Gastrocnemius medialis (tissue), 4 donors: ENCODE data around the gene AGR2. TPM values are rescaled to one million over a fixed set of nuclear protein-coding genes. Genes with fewer than 3 reads are reported as not detected.
"Not testable (repeated sequence)": the region's sequence is repeated elsewhere in the genome, so short reads cannot be mapped to it uniquely, and the experiment has no call there.

ENCODE experiments used
- ATAC-seq, 2 donors: fragments of 150-250 bp; one replicate each; pipeline ENCODE4 v1.9.1; 2016
- DNase-seq, 2 donors: peaks; one replicate each; pipeline ENCODE4 v3.0.0-alpha.2; 2019
- H3K27ac ChIP-seq, 4 donors: fragments of 200-600 bp; sonication (generic); 1 replicate in 1 of 4; 2 replicates in 3 of 4; pipeline ENCODE4 v1.5.1; 2016 to 2018; ENCODE audit warnings: mild to moderate bottlenecking in 2 of 4, moderate library complexity in 1 of 4
- H3K27me3 ChIP-seq, 3 donors: fragments of 200-600 bp; sonication (generic) in 2 of 3; 1 replicate in 1 of 3; 2 replicates in 2 of 3; pipeline versions ENCODE4 v1.5.1 to v1.6.0; 2016 to 2019; ENCODE audit warnings: mild to moderate bottlenecking in 1 of 3, moderate library complexity in 1 of 3
- H3K36me3 ChIP-seq, 2 donors: fragments of 200-600 bp; sonication (generic) in 1 of 2; one replicate each; pipeline ENCODE4 v1.5.1; 2017 to 2018
- H3K4me1 ChIP-seq, 2 donors: fragments of 200-600 bp; sonication (generic) in 1 of 2; one replicate each; pipeline ENCODE4 v1.5.1; 2016 to 2017; ENCODE audit warnings: mild to moderate bottlenecking in 2 of 2
- H3K4me3 ChIP-seq, 4 donors: fragments of 200-600 bp; sonication (generic) in 3 of 4; 1 replicate in 1 of 4; 2 replicates in 3 of 4; pipeline ENCODE4 v1.5.1; 2016 to 2019; ENCODE audit warnings: mild to moderate bottlenecking in 2 of 4
- H3K9me3 ChIP-seq, 3 donors: fragments of 200-600 bp; sonication (generic) in 2 of 3; 1 replicate in 1 of 3; 2 replicates in 2 of 3; pipeline ENCODE4 v1.5.1; 2016 to 2019
- CTCF ChIP-seq, 5 experiments: fragments of 450-650 bp in 3 of 5; fragments of 200-600 bp in 2 of 5; sonication (generic) in 2 of 5; IDR thresholded peaks in 4 of 5; conservative IDR thresholded peaks in 1 of 5; 1 replicate in 4 of 5; 2 replicates in 1 of 5; pipeline ENCODE4 v1.5.1; 2016 to 2019; ENCODE audit warnings: antibody characterized with exemption in 5 of 5, mild to moderate bottlenecking in 3 of 5, moderate library complexity in 3 of 5
- POLR2A ChIP-seq, 2 donors: fragments of 450-650 bp; IDR thresholded peaks; one replicate each; pipeline ENCODE4 v1.6.1; 2017; ENCODE audit warnings: antibody characterized with exemption in 2 of 2, mild to moderate bottlenecking in 2 of 2, moderate library complexity in 2 of 2
- in situ Hi-C, 4 donors: fragments of 200-750 bp; cut with MboI; loops; one replicate each; pipeline versions ENCODE4 v1.15.0 to v1.8.0; 2017; ENCODE audit warnings: low sequenced_read_pairs in 4 of 4
- intact Hi-C: fragments of 100-400 bp; cut with DNase I; formaldehyde crosslinking; loops from one replicate; pipeline ENCODE4 v1.15.1; 2023; ENCODE audit warnings: low total_unique reads
- total RNA-seq, 4 donors: library from RNA; depleted of rRNA; stranded (reverse); fragments of >200 nt; gene quantifications; one replicate each; pipeline versions ENCODE4 v1.1.0 to v1.2.3, GENCODE V29; 2016

AGR2 gene
- total RNA-seq, 4 donors from 2014 or later, result 1.4 TPM; not detected in 3

DNA sequence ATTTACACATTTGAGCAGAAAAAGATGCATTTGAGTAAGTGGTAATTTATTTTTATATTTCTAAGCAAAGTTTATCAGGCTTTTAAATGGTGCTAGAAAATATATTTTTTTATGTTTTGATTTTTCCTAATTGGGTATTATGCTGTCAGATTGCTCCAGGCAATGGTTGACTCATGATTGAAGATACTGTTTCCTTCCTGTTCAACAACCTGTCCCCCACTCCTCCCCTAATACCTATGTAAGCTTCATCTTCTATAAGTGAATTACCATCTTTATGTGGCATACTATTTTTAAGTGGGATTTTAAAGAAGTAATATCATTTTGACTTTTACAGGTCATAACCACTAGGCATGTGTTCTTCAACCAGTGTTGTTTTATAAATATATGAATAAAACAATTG is 29.8 kb downstream of the AGR2 start:
- Histone ChIP-seq H3K27me3 (no peaks in the 10 kb centered on the region), H3K27ac (no peak overlapping the region), H3K36me3 (no peaks in the 10 kb centered on the region), H3K4me3 (no peak overlapping the region), H3K9me3 (no peaks in the 10 kb centered on the region), H3K4me1 (no peaks in the 10 kb centered on the region)
- intact Hi-C loops, result no loop called here
- no peak for DNase-seq
- in situ Hi-C loops, result no loop called here
- TF ChIP-seq POLR2A (IDR thresholded peaks at IDR 0.05) (no peak), CTCF (IDR thresholded peaks at IDR 0.05 in 4 of 5, conservative IDR thresholded peaks at IDR 0.05 in 1 of 5) (no peak)
- no peak for ATAC-seq

- Histone ChIP-seq H3K27ac (no peak overlapping the region), H3K4me3 (no peak overlapping the region), H3K27me3 (no peaks in the 10 kb centered on the region), H3K4me1 (no peaks in the 10 kb centered on the region), H3K9me3 (no peaks in the 10 kb centered on the region), H3K36me3 (no peaks in the 10 kb centered on the region)
- intact Hi-C loops, result no loop called here
- DNase-seq (no peak), ATAC-seq (no peak)
- in situ Hi-C loops, result no loop called here
- no peak for TF ChIP-seq POLR2A (IDR thresholded peaks at IDR 0.05)
- TF ChIP-seq CTCF (IDR thresholded peaks at IDR 0.05 in 4 of 5, conservative IDR thresholded peaks at IDR 0.05 in 1 of 5), result no peak
Observed at GRCh38 chr7:16774294-16774693, 30.5 kb downstream of the AGR2 start.

DNA sequence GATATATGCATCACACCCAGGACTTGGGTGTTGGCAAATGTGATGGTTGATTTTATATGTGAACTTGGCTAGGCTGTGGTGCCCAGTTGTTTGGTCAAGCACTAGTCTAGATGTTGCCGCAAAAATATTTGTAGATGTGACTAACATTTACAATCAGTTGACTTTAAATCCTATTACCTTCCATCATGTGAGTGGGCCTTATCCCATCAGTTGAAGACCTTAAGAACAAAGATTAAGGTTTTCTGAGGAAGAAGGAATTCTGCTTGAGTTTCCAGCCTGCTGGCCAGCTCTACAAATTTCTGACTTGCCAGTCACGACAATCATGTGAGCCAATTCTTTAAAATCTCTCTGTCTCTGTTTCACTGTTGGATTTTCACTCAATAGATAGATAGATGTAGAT is 30.9 kb downstream of the AGR2 start:
- H3K27me3 ChIP-seq, result no peaks in the 10 kb centered on the region
- H3K27ac ChIP-seq, result no peak overlapping the region
- H3K4me1 ChIP-seq, result no peaks in the 10 kb centered on the region
- intact Hi-C loops (loop anchor here (2.0 kb wide), 1 partner anchor 41 kb away; no protein-coding TSS in a partner anchor), in situ Hi-C loops (no loop called here)
- no peak for DNase-seq
- H3K4me3 ChIP-seq, result no peak overlapping the region
- no peaks in the 10 kb centered on the region for H3K36me3 ChIP-seq
- TF ChIP-seq POLR2A (IDR thresholded peaks at IDR 0.05) (no peak), CTCF (IDR thresholded peaks at IDR 0.05 in 4 of 5, conservative IDR thresholded peaks at IDR 0.05 in 1 of 5) (no peak)
- no peak for ATAC-seq
- no peaks in the 10 kb centered on the region for H3K9me3 ChIP-seq

GRCh38 chr7:16773326-16773725 is 31.5 kb downstream of the AGR2 start:
- Histone ChIP-seq H3K9me3 (no peaks in the 10 kb centered on the region), H3K27me3 (no peaks in the 10 kb centered on the region), H3K27ac (no peak overlapping the region), H3K36me3 (no peaks in the 10 kb centered on the region), H3K4me3 (no peak overlapping the region), H3K4me1 (no peaks in the 10 kb centered on the region)
- no peak for ATAC-seq
- TF ChIP-seq CTCF (IDR thresholded peaks at IDR 0.05 in 4 of 5, conservative IDR thresholded peaks at IDR 0.05 in 1 of 5), result no peak
- TF ChIP-seq POLR2A (IDR thresholded peaks at IDR 0.05), result no peak
- in situ Hi-C loops, result no loop called here
- intact Hi-C loops, result loop anchor here (2.0 kb wide), 1 partner anchor 41 kb away; no protein-coding TSS in a partner anchor
- no peak for DNase-seq

DNA sequence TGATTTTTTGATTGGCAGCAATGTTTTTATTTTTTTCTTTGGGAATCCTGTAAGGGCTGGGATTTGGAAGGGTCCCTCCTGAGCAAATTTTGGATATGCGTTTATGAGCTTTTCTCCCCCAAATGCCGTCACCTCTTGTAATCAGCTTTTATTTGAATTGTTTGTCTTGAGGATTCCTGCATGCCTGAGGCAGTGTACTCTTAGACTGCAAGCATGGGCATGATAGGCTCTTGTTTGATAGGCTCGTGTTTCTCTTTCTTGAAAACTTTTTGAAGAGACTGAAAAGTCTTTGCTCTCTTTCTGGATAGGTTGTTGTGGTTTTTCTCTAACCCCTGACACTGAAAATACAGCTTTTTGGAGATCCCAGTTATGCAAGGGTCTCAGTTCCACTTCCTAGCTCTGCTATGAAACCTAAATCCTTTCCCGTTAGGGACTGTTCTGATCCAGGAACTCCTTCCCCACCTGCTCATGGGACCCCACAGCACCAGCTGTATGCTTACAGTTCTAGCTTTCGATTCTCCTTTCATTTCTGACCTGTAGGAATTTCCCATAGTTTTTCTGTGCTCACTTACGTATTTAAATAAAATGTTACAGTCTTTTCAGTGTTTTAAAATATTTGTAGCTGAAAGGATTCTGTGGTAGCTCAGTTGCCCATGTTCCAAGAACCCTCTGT is 34.0 kb downstream of the AGR2 start:
- DNase-seq (no peak), ATAC-seq (no peak)
- Histone ChIP-seq H3K27ac (no peak overlapping the region), H3K4me1 (no peaks in the 10 kb centered on the region), H3K4me3 (no peak overlapping the region), H3K9me3 (no peaks in the 10 kb centered on the region), H3K36me3 (no peaks in the 10 kb centered on the region), H3K27me3 (no peaks in the 10 kb centered on the region)
- intact Hi-C loops, result no loop called here
- TF ChIP-seq CTCF (IDR thresholded peaks at IDR 0.05 in 4 of 5, conservative IDR thresholded peaks at IDR 0.05 in 1 of 5) (no peak), POLR2A (IDR thresholded peaks at IDR 0.05) (no peak)
- in situ Hi-C loops, result no loop called here

DNA sequence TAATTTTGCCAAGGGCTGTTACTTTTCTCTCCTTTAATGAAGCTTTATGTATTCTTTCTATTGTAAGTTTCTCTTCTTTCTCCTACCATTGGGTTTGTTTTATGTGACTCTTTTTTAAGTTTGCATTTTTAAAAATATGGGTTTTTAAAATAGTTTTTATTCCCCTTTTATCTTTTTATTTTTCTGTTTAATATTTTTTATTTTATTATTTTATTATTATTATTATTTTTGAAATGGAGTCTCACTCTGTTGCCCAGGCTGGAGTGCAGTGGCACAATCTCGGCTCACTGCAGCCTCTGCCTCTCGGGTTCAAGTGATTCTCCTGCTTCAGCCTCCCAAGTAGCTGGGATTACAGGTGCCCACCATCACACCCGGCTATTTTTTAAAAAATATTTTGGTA is 34.8 kb downstream of the AGR2 start:
- H3K27ac ChIP-seq, H3K4me3 ChIP-seq, H3K27me3 ChIP-seq, H3K9me3 ChIP-seq, H3K4me1 ChIP-seq, ATAC-seq, DNase-seq, intact Hi-C loops, H3K36me3 ChIP-seq, in situ Hi-C loops: not testable (repeated sequence)
